Measurements from ENCODE around the gene EXTL1. TPM values are rescaled to one million over a fixed set of nuclear protein-coding genes. Genes with fewer than 3 reads are reported as not detected.

Gene EXTL1
- total RNA-seq, 1 donor from 2014 or later, result 11.9 TPM

DNA sequence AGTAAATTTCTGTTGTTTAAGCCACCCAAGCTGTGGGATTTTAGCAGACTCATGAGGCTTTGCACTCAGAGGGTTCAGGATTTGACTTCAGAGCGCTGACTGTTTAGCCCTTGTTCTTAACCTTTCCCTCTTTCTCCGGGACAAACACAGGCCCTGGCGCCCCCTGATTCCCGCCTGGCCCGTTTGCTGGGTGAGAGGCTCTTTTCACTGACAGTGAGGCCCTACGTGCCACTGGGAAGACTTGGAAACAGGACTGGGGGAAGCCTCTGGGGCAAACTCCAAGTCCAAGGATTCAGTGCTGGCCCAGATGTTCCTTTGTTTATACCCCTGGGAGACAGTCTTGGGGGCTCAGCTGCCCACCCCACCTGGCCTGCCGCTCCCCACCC, 57.6 kb downstream of the EXTL1 start:
- intact Hi-C loops (cut with DNase I), result no loop called here
- ATAC-seq (ENCODE audit: poor library complexity) (no peak), DNase-seq (no peak)

DNA sequence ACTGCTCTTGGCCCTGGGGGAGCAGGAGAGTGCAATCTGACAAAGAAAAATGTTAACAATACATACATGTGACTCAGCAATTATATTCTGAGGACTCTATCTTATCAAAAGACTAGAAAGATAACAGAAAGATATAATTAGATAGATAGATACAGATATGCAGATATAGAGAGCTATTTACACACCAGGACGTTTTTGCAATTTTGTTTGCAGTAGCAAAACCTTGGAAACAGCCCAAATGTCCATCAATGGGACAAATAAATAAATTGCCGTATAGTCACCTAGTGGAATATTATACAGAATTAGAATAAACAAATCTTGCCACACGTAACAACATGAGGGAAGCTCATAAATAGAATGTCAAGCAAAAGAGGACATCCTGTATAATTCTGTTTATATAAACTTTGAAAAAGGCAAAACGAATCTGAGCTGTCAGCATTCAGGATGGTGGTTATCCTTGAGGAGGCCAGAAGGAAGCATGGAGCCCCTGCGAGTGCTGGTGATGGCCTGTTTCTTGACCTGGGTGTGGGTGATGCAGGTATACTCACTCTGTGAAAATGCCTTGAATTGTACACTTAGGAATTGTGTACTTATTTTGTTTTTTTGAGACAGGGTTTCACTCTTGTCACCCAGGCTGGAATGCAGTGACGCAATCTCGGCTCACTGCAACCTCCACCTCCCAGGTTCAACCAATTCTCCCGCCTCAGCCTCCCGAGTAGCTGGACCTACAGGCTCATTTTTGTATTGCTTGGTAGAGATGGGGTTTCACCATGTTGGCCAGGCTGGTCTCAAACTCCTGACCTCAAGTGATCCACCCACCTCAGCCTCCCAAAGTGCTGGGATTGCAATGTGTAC, 58.6 kb downstream of the EXTL1 start:
- intact Hi-C loops (cut with DNase I), result no loop called here
- DNase-seq (no peak), ATAC-seq (ENCODE audit: poor library complexity) (no peak)

DNA sequence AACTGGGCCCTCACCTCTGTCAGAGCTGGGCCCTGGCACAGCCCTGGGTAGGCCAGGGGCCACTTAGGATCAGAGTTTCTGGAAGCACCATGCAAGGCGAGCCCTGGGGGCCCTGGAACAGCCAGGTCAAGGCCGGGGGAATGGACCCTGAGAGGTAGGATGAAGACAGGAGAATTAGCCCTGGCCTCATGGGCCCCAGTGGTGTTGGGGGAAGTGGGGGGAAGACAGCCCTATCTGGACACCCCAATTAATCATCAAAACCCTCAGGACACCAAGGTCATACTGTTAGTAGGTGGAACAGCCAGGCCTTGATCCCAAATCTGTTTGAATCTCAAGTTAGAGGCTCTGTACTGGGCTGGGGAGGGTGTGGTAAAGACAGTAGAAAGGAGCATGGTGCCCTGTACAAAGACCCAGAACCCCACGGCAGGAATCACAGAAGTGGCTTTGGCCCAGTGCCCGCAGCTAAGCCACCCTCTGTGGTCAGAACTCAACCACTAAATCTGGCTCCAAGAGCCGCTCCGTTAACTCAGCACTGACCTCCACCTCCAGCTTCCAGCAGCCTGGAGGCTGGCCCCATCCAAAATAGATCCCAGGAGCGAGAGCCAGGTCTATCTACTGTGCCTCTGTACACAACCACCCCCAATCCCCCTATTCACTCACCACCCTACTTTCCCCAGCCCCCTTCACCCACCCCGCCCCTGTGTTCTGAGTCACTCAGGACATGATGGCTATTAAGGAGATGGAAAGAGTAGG, 59.9 kb downstream of the EXTL1 start:
- peak; percentile 73 for DNase-seq
- intact Hi-C loops (cut with DNase I), result no loop called here
- ATAC-seq (ENCODE audit: poor library complexity), result peak; percentile 49

DNA sequence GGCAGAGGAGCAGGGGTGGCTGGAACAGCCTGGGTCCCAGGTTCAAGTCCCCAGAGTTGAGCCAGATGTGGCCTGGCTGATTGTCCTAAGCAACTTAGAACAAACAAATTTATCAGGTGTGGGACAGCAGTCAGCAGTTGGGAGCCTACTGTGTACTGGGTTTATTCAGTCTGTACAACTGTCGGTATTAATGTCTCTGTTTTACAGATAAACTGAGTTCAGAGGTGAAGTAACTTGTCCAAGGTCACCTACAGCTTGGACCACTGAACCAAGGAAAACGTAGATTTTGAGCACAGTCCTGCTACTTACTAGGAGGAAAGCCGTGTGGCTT, 60.4 kb downstream of the EXTL1 start:
- intact Hi-C loops (cut with DNase I), result no loop called here
- ATAC-seq (ENCODE audit: poor library complexity) (peak; percentile 4), DNase-seq (no peak)

DNA sequence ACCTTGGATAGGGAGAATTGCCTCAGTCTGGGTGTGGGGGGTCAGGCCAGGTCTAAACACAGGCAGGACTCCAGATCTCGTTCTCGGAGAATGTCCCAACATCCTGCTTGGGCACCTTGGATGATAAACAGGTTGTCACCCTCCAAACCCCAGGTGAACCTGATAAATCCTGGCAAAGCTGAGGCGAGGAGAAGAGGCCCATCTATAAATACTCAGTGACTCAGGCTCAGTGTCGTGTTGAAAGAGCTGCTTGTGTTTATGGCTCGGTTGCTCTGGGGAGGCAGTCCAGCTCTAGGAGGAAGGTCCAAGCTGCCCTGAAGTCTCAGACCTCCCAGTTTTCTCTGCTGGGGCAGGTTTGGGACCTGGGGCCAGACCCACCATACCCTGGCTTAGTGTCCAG, 61.6 kb downstream of the EXTL1 start:
- DNase-seq (no peak), ATAC-seq (ENCODE audit: poor library complexity) (peak; percentile 85)
- intact Hi-C loops (cut with DNase I), result no loop called here

DNA sequence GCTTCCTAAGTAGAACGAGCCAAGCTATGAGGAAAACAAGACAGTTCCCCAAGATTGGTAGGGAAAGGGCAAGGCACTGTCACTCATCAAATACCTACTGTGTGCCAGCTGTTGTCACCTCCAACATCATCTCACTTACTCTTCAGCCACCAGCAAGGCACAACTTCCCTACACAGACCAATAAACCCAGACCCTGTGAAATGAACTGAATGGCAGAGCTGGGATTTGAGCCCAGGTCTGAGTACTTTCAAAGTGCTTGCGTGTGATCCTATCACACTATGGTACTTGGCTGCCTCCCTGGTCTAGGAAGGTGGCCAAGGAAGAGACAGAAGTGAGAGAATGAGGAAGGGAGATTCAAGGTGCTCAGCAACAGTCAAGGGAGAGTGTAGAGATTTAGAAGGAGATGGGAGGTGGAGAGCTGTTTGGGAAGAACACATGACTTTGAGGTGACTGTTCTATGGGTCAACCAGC, 62.6 kb downstream of the EXTL1 start:
- intact Hi-C loops (cut with DNase I), result no loop called here
- peak; percentile 80 for ATAC-seq (ENCODE audit: poor library complexity)
- peak; percentile 58 for DNase-seq

DNA sequence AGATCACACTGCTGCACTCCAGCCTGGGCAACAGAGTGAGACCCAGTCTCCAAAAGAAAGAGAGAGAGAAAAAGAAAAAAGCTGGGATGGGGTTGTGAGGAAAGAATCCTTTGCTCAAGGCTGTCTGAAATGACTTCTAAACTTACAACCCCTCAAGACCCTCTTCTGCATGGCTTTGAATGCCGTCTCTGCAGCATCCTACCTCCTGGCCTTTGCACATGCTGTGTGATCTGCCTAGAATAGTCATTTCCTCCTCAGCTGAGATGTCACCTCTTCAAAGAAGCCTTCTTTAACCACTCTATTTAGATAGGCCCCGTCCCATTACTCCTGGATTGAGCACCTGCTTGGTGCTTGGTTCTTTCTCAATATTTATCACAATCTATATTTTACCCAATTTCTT, 63.3 kb downstream of the EXTL1 start:
- intact Hi-C loops (cut with DNase I), result no loop called here
- ATAC-seq (ENCODE audit: poor library complexity), result no peak
- DNase-seq, result no peak

Other genes starting within 250 kb of the EXTL1 start
- gene SELENON, start 221.6 kb upstream of the EXTL1 start, total RNA-seq, result 39.6 TPM
- 222 TPM for gene MTFR1L, start 201.8 kb upstream of the EXTL1 start, total RNA-seq
- gene AUNIP, start 162.3 kb upstream of the EXTL1 start, total RNA-seq, result 0.11 TPM
- 2.2 TPM for gene PAQR7, start 146.1 kb upstream of the EXTL1 start, total RNA-seq
- gene STMN1, start 115.4 kb upstream of the EXTL1 start, total RNA-seq, result 24.2 TPM
- gene PAFAH2, start 23.7 kb upstream of the EXTL1 start, total RNA-seq, result 12.1 TPM
- 3.0 TPM for gene SLC30A2, start 24.3 kb downstream of the EXTL1 start, total RNA-seq
- 229 TPM for gene TRIM63, start 45.9 kb downstream of the EXTL1 start, total RNA-seq
- 4.0 TPM for gene PDIK1L, start 90.0 kb downstream of the EXTL1 start, total RNA-seq
- 4.0 TPM for gene FAM110D, start 137.3 kb downstream of the EXTL1 start, total RNA-seq
- not detected for gene C1orf232, start 147.2 kb downstream of the EXTL1 start, total RNA-seq
- 14.1 TPM for gene ZNF593, start 148.1 kb downstream of the EXTL1 start, total RNA-seq
- not detected for gene ZNF593OS, start 150.1 kb downstream of the EXTL1 start, total RNA-seq
- 1.4 TPM for gene CNKSR1, start 155.7 kb downstream of the EXTL1 start, total RNA-seq
- gene CATSPER4, start 168.8 kb downstream of the EXTL1 start, total RNA-seq, result not detected
- gene CEP85, start 212.4 kb downstream of the EXTL1 start, total RNA-seq, result 82.5 TPM

Data from Right ventricle myocardium superior (tissue), 1 donor.